PC-3 (cell line): ENCODE measurements around the gene KDM6A. TPM values are rescaled to one million over a fixed set of nuclear protein-coding genes. Genes with fewer than 3 reads are reported as not detected.
"Not testable (repeated sequence)": the region's sequence is repeated elsewhere in the genome, so short reads cannot be mapped to it uniquely, and the experiment has no call there.

Experiments
- ATAC-seq: fragments of 200-7000 bp; cut with Tn5 transposase; 2 replicates; pipeline ENCODE4 v1.9.1; 2020; ENCODE audit warnings: mild to moderate bottlenecking, moderate library complexity
- BruUV-seq: library from RNA; stranded (reverse); fragments of 400-500 nt; replicated peaks from 2 replicates; lab custom pipeline; 2021; lab: Mats Ljungman, UMichigan
- CTCF ChIA-PET: fragments of 300-600 bp; sonication (Branson Sonifier 250); formaldehyde crosslinking; loops from one replicate; lab custom pipeline; 2022; ENCODE audit warnings: antibody characterized with exemption; lab: Charles Lee
- POLR2A ChIA-PET: fragments of 300-600 bp; sonication (Branson Sonifier 250); formaldehyde crosslinking; loops from one replicate; lab custom pipeline; 2022; ENCODE audit warnings: antibody characterized with exemption; ENCODE audit not compliant: unreplicated experiment; lab: Charles Lee
- DNase-seq: peaks from one replicate; pipeline ENCODE4 v3.0.0-alpha.2; 2015
- H2AFZ ChIP-seq: fragments of 300-600 bp; sonication (generic); 2 replicates; pipeline ENCODE4 v1.6.0; 2016; ENCODE audit warnings: antibody characterized with exemption, low read length
- H3F3A ChIP-seq: fragments of 300-600 bp; sonication (generic); one replicate; pipeline ENCODE4 v1.6.0; 2017; ENCODE audit warnings: antibody characterized with exemption, low read length, control low read depth, mild to moderate bottlenecking; ENCODE audit not compliant: unreplicated experiment
- H3K27ac ChIP-seq: fragments of 300-600 bp; sonication (generic); 2 replicates; pipeline ENCODE4 v1.5.1; 2016; ENCODE audit warnings: mild to moderate bottlenecking, low read length
- H3K27me3 ChIP-seq: fragments of 300-600 bp; sonication (generic); 2 replicates; pipeline ENCODE4 v1.6.1; 2016; ENCODE audit warnings: low read length, mixed read lengths
- H3K36me3 ChIP-seq: fragments of 300-600 bp; sonication (generic); 2 replicates; pipeline ENCODE4 v1.6.1; 2016; ENCODE audit warnings: low read depth, mixed run types, low read length, mixed read lengths
- H3K4me1 ChIP-seq: fragments of 300-600 bp; sonication (generic); 2 replicates; pipeline ENCODE4 v1.5.1; 2016; ENCODE audit warnings: low read length; ENCODE audit not compliant: insufficient read depth
- H3K4me2 ChIP-seq: fragments of 300-600 bp; sonication (generic); 2 replicates; pipeline ENCODE4 v1.6.0; 2016; ENCODE audit warnings: low read length
- H3K4me3 ChIP-seq: fragments of 300-600 bp; sonication (generic); 2 replicates; pipeline ENCODE4 v1.5.1; 2016; ENCODE audit warnings: mild to moderate bottlenecking, low read length, mixed read lengths
- H3K79me2 ChIP-seq: fragments of 300-600 bp; sonication (generic); 2 replicates; pipeline ENCODE4 v1.6.1; 2017; ENCODE audit warnings: low read length, mixed read lengths
- H3K9ac ChIP-seq: fragments of 300-600 bp; sonication (generic); 2 replicates; pipeline ENCODE4 v1.6.0; 2016; ENCODE audit warnings: mild to moderate bottlenecking, low read length
- H3K9me2 ChIP-seq: fragments of 300-600 bp; sonication (generic); replicated peaks from 2 replicates; pipeline ENCODE4 v1.6.1; 2016; ENCODE audit warnings: mixed run types, low read length, mixed read lengths
- H3K9me3 ChIP-seq: fragments of 300-600 bp; sonication (generic); 2 replicates; pipeline ENCODE4 v1.6.1; 2016; ENCODE audit warnings: low read length, mixed read lengths
- H4K20me1 ChIP-seq: fragments of 300-600 bp; sonication (generic); 2 replicates; pipeline ENCODE4 v1.6.1; 2016; ENCODE audit warnings: low read length, mixed read lengths
- EZH2 ChIP-seq: fragments of 300-600 bp; sonication (generic); IDR thresholded peaks from one replicate; pipeline ENCODE4 v1.6.1; 2017; ENCODE audit warnings: antibody characterized with exemption, mild to moderate bottlenecking, low read length; ENCODE audit not compliant: unreplicated experiment
- EZH2phosphoT487 ChIP-seq: fragments of 300-600 bp; sonication (generic); IDR thresholded peaks from 2 replicates; pipeline ENCODE4 v1.6.1; 2018; ENCODE audit warnings: mild to moderate bottlenecking, antibody characterized with exemption, low read length, borderline replicate concordance
- intact Hi-C: fragments of 100-400 bp; cut with micrococcal nuclease; formaldehyde crosslinking; loops from 2 replicates; pipeline ENCODE4 v1.9.0; 2023
- total RNA-seq: library from RNA; depleted of rRNA; stranded (reverse); fragments of >200 nt; gene quantifications from 2 replicates; pipeline ENCODE4 v1.2.3, GENCODE V29; 2014
- TF ChIP-seq, protein P1 (sequence below): fragments of 300-600 bp; sonication (generic); conservative IDR thresholded peaks from 2 replicates; pipeline ENCODE4 v1.5.1; 2017; ENCODE audit warnings: antibody characterized with exemption, low read depth, mild to moderate bottlenecking, low read length

Gene KDM6A
- total RNA-seq, 1 experiment from 2014 or later, result 31.3 TPM

DNA sequence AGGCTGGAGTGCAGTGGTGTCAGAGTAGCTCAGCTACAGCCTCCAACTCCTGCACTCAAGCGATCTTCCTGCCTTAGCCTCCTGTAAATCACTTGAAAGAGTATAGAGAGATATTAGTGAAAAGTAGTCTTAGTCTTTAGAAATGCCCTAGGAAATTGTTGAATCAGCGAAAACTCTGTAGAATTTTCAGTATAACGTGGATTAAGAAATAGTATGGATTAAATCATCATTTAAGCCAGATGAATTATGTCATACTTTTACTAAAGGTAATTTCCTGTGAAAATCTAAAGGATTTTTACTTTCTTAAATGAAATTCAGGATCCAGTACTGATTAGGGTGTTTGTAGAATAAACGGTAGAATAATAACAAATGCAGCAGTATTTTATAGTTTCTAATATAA, 163.2 kb downstream of the KDM6A start:
- CTCF ChIA-PET, result no interaction called here
- ATAC-seq (no peak), DNase-seq (no peak)
- Histone ChIP-seq H3K9ac (no peak overlapping the region), H3K9me3 (no peaks in the 10 kb centered on the region), H3K36me3 (peaks cover 3% of the 10 kb centered on the region; the same call in 1 of the 2 replicates), H2AFZ (no peak overlapping the region), H3K4me2 (no peak overlapping the region), H3K27me3 (no peaks in the 10 kb centered on the region), H4K20me1 (0 out of 2 replicates have a peak, but pooled peaks cover 9% of the 10 kb centered on the region), H3K79me2 (peaks cover 45% of the 10 kb centered on the region), H3K9me2 (no peaks in the 10 kb centered on the region), H3K4me3 (no peak overlapping the region), H3K4me1 (peaks cover 14% of the 10 kb centered on the region), H3F3A (no peaks in the 10 kb centered on the region), H3K27ac (no peak overlapping the region)
- no TSS peak for BruUV-seq
- POLR2A ChIA-PET, result no interaction called here
- TF ChIP-seq, protein P1, sequence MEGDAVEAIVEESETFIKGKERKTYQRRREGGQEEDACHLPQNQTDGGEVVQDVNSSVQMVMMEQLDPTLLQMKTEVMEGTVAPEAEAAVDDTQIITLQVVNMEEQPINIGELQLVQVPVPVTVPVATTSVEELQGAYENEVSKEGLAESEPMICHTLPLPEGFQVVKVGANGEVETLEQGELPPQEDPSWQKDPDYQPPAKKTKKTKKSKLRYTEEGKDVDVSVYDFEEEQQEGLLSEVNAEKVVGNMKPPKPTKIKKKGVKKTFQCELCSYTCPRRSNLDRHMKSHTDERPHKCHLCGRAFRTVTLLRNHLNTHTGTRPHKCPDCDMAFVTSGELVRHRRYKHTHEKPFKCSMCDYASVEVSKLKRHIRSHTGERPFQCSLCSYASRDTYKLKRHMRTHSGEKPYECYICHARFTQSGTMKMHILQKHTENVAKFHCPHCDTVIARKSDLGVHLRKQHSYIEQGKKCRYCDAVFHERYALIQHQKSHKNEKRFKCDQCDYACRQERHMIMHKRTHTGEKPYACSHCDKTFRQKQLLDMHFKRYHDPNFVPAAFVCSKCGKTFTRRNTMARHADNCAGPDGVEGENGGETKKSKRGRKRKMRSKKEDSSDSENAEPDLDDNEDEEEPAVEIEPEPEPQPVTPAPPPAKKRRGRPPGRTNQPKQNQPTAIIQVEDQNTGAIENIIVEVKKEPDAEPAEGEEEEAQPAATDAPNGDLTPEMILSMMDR, result no peak
- no peak for TF ChIP-seq EZH2
- TF ChIP-seq EZH2phosphoT487, result no peak
- intact Hi-C loops, result no loop called here

DNA sequence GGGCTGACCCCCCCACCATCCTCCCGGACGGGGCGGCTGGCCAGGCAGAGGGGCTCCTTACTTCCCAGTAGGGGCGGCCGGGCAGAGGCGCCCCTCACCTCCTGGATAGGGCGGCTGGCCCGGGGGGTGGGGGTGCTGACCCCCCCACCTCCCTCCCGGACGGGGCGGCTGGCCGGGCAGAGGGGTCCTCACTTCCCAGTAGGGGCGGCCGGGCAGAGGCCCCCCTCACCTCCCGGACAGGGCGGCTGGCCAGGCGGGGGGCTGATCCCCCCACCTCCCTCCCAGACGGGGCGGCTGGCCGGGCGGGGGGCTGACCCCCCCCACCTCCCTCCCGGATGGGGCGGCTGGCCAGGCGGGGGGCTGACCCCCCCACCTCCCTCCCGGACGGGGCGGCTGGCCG, 167.1 kb downstream of the KDM6A start:
- H3K27ac ChIP-seq, ATAC-seq, H3K36me3 ChIP-seq, H3K4me2 ChIP-seq, H3K9ac ChIP-seq, H3K9me2 ChIP-seq, H4K20me1 ChIP-seq, H2AFZ ChIP-seq, intact Hi-C loops, CTCF ChIA-PET, POLR2A ChIA-PET, DNase-seq, H3K27me3 ChIP-seq, H3F3A ChIP-seq, H3K4me1 ChIP-seq, H3K4me3 ChIP-seq, BruUV-seq, H3K79me2 ChIP-seq, H3K9me3 ChIP-seq: not testable (repeated sequence)

DNA sequence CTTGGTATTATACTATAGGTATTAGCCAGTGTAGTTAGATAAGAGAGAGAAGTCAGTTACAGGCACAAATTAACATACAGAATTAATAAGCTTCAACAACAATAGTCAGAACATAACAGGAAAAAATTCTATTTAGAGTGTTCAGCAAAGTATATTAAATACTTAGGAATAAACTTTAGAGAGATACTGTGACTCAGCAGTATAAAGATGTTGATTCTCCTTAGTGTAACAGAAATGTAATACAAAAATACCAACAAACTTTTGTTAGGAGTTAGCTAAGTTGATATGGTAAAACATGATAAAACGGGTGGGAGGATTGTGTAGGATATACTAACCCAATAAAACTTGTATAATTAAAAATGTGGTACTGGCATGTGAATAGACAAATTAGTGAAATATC, 173.4 kb downstream of the KDM6A start:
- no peaks in the 10 kb centered on the region for H4K20me1 ChIP-seq
- ChIA-PET POLR2A (no interaction called here), CTCF (no interaction called here)
- H3K9me2 ChIP-seq, result no peaks in the 10 kb centered on the region
- H3K36me3 ChIP-seq, result no peaks in the 10 kb centered on the region; the same call in 1 of the 2 replicates
- no peak overlapping the region for H3K4me2 ChIP-seq
- intact Hi-C loops, result no loop called here
- no peaks in the 10 kb centered on the region for H3F3A ChIP-seq
- H2AFZ ChIP-seq, result no peak overlapping the region
- no peak overlapping the region for H3K4me3 ChIP-seq
- ATAC-seq, result no peak
- H3K27me3 ChIP-seq, result no peaks in the 10 kb centered on the region
- no peak for TF ChIP-seq EZH2phosphoT487
- TF ChIP-seq EZH2, result no peak
- TF ChIP-seq, protein P1, result no peak
- H3K9ac ChIP-seq, result no peak overlapping the region
- no TSS peak for BruUV-seq
- no peaks in the 10 kb centered on the region for H3K9me3 ChIP-seq
- no peaks in the 10 kb centered on the region for H3K4me1 ChIP-seq
- H3K27ac ChIP-seq, result no peak overlapping the region
- 0 out of 2 replicates have a peak, but pooled peaks cover 14% of the 10 kb centered on the region for H3K79me2 ChIP-seq
- DNase-seq, result no peak
